SH-SY5Y (cell line): Measurements from ENCODE around the gene ITGA1.

Experiments
- GATA2 ChIP-seq: IDR thresholded peaks from 2 replicates; pipeline ENCODE4 v1.6.1; 2011; ENCODE audit warnings: mild to moderate bottlenecking, low read depth, low read length
- GATA3 ChIP-seq: IDR thresholded peaks from 2 replicates; pipeline ENCODE4 v1.6.1; 2011; ENCODE audit warnings: low read depth, mild to moderate bottlenecking, low read length, moderate library complexity

DNA sequence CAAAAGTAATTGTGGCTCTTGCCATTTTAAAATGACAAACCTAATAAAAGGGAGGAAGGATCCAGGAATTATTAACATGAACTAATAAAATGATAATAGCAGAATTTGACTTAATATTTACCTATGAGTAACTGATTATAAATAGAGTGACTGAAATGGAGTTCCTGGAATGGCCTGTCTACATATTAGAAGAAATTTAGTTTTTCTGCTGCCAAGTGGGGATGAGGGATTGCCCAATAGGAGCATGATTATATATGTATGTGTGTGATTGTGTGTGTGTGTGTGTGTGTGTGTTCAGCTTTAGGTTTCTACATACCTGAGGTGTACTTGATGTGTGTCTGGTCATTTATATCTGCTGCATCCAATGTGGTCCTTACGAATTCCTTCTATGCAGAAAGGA lies 36.6 kb upstream of the ITGA1 start:
- TF ChIP-seq GATA3 (no peak), GATA2 (no peak)
